GM19193 (cell line): ENCODE measurements around the gene CXXC4.

Experiments used
- POLR2A ChIP-seq: IDR thresholded peaks from 4 replicates; pipeline ENCODE4 v1.6.1; 2011; ENCODE audit not compliant: insufficient read depth, insufficient read length; ENCODE audit errors: extremely low read depth

The CXXC4 gene

DNA sequence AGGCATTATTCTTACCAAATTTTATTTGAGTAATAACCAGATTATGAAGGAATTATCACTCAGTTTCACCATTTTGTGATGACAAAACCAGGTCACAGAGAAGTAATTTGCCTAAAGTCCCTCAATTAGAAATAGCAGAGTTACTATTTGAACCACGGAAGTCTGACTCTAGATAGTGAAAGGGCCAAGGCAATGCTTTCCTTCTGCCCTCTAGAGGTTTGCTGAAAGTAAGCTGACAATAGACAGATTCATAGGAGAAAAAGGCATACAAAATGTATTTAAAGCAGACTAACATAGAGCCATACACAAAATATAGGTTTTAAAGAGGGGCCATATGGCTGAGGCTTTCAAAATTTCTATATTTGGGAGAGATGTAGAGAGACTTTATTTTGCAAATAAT, 43.1 kb downstream of the CXXC4 start:
- no peak for TF ChIP-seq POLR2A

DNA sequence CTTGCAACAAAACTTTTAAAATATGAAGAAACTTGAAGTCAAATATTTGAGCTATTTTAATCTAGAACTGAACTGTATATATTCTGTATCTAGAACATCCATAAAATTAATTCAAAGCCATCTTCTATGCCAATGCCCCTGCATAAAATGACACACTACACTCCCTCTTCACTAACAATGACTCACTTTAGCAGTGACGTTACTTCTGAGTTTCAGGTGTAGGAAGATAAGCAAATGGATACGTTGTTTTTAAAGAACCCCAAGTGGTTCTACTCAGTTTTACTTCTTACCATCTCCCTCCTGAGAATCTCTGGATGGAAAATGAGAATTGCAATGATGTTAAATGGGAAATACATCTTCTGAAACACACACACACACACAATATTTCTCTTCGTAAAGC, 45.2 kb downstream of the CXXC4 start:
- TF ChIP-seq POLR2A, result no peak

DNA sequence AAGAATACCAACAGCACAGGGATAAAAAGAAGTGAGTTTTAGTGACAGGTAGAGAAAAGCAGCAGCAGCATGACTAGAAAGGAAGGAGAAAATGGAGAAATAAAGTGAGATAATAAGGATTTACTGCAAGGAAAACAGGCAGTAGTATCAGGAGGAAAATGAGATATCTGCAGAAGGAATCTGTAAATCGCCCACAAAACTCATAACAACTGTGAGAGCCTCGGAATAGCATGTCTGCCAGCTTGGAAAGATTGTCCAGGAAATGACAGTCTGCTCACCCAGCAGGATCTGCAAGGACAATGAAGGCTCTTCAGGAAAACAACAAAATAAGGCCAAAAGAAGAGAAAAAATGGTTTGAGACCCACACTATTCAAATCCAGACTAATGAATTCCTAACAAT, 47.4 kb downstream of the CXXC4 start:
- TF ChIP-seq POLR2A, result no peak

DNA sequence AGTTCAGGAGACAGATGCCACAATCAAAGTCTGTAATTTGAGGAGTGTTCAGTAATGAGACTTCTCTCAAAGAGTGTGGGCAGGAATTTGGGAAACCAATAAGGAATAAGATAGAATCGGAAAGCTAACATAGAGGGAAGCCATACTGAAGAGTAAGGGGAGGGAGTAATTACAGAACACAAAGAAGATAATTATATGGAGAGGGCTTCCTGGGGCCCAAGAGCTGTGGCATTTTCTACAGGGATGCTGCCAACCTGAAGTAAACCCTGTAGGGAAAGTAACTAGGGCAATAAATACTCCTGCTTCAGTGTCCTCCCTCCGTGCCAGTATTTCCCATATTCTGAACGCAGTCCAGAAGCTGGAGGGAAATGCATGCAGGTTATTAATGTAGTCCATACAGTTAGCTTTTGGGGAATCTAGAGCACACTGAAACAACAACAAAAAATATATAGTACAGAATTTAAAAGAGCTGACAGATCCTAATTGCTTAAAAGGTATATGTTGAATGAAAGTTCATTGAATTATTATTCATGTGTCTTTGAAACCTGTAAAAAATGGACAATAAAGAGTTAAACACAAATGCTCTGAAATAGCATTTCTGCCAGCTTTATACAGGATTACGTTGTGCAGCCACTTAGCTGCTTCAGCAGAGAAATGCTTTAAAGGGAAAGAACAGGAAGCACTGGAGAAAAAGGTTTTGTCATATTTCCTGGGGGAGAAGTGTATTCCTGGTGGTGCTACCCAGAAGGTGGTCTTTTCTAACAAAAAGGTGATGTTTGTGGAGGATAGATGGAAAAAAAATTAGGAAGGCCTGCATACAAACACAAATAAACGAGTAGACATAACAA, 48.0 kb downstream of the CXXC4 start:
- TF ChIP-seq POLR2A, result no peak

DNA sequence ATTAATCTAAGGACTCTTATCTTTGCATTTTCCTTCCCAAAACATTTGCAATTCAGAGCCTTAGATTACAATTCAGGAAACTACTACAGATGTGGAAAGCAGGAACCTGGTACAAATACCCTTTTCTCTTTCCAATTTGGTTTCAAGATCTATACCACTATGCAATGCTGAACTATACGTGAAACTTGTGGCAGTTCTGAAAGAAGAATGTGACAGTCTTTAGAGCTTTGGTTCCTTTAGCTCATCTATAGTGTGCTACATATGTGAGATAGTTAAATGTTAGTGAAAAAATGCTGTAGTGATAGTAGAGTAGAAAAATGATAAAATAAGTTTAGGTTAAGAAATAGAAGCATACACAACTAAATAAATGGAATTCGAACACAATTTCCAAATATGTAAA, 50.0 kb downstream of the CXXC4 start:
- no peak for TF ChIP-seq POLR2A

DNA sequence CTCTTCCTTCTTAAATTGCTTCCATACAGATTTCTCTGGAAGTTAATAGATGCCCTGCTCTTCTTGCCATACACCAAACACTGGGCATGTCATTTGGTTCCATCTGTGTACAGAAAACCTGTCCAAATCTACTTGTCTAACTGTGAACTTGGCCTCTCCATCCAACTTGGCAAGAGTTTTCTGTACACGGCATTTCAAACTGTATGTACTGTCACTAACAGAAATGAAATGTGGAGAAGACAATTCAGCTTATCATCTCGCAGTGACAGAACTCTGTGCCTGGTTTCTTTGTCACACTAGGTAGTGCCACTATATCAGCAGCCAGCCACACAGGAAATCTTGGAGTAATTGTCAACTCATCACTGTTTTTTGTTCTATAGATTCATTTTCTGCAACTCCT, 58.2 kb downstream of the CXXC4 start:
- TF ChIP-seq POLR2A, result no peak

DNA sequence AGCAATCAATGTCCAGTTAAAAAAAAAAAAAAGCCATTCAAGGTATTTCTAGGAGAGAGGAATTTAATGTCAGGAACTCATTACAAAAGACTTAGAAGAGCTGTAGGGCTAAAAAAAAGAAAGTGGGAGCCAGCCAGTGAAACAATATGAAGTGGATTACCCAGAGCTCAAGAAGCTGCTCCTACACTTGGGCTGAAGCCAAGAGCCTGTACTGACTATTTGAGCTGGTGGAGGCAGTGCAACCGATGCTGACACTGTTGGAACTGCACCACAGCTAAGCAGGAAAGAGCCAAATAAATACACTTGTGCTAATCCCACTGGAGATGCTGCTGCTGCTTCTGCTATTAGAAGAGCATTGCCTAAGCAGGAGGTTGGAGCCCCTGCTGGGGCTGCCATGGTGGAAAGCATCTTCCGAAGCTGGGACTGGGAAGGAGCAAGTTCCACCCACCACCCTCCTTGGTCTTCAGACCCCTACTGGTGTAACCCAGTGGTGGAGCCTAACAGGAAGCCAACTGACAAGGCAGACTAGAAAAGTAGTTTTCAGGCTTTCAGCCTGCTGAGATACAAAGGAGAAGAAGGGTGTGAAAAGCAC, 65.4 kb downstream of the CXXC4 start:
- TF ChIP-seq POLR2A, result no peak

DNA sequence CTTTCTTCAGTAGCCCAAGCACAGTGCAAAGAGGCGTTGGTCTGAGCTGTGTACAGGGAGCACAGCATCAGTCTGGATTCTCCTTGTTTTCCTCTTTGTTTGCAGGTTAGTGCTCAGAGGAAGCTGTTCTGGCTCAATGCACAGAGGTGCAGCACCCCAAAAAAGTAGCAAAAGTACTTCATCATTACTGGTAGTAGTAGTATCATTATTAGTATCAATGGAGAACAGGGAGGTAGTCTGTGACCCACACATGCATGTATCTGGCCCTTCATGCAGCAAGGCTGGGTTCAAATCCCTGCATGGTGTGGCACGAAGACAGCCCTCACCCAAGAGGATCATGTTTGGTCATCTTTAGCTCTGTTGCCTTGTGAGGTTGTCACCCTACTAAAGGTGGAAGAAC, 68.7 kb downstream of the CXXC4 start:
- no peak for TF ChIP-seq POLR2A

DNA sequence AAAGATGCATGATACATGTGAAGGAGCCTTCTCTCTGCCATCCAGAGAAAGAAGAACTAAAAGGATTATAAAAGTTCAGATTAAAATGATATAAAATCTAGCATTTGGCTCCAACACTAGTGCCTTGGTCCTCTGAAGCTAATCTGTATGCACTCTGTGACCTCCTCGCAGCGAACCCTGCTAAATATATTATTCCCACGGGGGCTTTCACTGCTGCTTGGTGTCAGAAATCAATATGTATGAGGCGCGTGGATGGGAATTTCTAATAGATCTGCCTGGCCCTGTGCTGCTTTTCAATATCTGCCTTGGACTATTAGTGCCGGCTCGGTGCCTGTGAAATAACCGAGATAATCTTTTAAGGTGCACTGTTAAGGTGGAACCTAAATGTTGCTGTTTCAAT, 69.7 kb downstream of the CXXC4 start:
- no peak for TF ChIP-seq POLR2A

DNA sequence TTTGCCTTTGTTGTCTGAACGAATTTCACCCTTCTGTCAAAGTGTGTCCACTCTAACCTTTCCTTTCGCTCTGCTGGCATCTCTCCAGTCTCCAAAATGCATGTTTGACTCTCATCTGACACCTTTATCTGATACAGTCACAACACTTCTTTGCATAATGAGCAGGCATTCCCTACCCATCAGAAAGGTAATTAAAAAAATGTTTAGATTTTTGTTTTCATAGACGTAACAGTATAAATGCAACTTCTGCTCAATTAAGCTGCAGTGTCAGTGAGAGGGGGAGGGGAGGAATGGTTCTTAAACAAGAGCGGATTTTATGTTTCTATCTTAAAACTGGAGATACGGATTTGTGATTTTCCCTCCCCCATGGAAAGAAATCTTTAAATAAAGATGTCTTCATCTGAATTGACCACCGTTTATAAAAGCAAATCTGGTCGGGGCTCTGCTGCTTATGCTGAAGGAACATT, 70.2 kb downstream of the CXXC4 start:
- TF ChIP-seq POLR2A, result no peak

DNA sequence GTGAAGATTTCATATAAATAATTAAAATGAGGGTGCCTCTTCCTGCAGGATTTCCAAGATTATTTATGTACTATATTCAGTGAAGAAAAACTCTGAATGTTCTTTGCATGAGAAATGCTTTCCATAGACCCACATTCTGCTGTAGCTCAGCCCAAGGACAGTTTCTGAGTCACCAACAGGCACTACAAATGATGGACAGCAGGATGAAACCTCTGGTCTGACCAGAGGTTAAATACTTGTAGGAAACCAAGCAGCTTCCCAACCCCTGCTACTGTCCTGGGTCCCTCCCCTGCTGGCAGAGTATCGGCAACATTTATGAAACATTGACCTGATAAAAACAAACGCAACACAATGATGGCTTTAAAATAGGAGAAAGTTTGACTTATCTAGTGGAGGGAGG, 73.1 kb downstream of the CXXC4 start:
- no peak for TF ChIP-seq POLR2A

DNA sequence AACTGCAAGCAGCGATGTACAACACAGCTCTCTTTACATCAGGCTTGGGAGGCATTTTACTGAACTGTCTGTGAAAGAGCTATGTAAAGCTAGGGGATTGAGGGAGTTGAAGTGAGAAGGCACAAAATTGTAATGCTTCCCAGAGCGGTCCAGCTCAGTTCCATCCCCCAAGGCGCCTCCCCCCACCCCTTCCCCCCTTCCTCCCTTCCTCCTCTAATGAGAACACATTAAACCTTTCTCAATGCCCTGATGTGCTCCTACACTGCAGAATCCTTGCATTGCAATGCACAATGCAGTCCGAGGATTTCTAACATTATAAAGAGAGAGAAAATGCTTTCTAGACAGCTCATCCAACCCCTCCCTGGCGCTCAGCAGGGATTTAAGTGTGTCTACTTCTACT, 73.9 kb downstream of the CXXC4 start:
- TF ChIP-seq POLR2A, result no peak
